NOMO-1 treated with DMSO at 0.1 percent for 48 hours (cell line): ENCODE measurements around the gene TBL3.
"Not testable (repeated sequence)": the region's sequence is repeated elsewhere in the genome, so short reads cannot be mapped to it uniquely, and the experiment has no call there.

Experiments
- DNase-seq: peaks from one replicate; lab custom pipeline; 2025; ENCODE audit not compliant: unreplicated experiment; lab: John Stamatoyannopoulos, UW

TBL3 gene

DNA sequence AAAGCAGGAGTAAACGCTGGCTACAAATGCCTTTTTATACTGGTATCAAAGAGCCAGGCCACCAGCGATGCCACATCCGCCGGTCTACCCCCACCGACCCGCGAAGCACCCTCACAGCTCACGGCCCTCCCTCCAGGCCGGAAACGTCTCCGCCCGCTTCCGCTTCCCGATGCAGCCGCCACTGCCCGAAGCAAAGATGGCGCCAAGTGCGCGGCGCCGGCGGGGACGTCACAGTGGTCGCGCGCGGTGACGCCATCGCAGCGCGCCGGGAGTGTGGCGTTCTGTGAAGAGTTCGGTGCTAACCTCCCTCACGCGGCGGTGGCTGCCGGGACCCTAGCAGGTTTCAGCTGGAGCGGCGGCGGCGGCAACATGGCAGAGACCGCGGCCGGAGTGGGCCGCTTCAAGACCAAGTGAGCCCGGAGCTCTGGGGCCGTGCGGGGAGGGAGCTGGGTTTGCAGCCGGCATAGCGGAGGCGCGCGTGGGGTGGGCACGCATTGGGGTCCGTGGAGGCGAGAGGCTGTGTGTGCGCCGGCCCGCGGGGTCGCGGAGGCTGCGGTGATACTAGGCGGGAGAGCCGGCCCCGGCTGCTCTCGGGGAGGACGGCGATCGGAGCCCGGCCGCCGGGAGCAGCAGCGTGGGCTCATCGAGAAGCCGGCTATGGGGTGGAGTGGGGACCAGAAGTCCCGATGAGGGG, at the start of gene TBL3:
TBL3 (plus strand) TSS at position 258 of the 694 bp plus-strand sequence; CDS start at position 370, 112 bp downstream.
- peak; percentile 88 for DNase-seq

DNA sequence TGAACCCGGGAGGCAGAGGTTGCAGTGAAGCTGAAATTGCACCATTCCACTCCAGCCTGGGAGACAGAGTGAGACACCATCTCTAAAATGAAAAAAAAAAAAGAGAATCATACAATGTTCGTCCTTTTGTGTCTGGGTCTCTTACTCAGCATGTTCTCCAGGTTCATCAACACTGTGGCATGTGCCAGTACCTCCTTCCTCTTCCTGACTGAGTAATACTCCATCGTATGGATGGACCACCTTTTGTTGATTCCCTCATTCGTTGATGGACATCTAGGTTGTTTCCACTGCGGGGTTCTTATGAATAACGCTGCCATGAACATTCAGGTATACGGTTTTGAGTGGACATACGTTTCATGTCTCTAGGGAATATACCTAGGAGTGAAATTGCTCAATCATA, 49.5 kb upstream of the TBL3 start:
- no peak for DNase-seq

DNA sequence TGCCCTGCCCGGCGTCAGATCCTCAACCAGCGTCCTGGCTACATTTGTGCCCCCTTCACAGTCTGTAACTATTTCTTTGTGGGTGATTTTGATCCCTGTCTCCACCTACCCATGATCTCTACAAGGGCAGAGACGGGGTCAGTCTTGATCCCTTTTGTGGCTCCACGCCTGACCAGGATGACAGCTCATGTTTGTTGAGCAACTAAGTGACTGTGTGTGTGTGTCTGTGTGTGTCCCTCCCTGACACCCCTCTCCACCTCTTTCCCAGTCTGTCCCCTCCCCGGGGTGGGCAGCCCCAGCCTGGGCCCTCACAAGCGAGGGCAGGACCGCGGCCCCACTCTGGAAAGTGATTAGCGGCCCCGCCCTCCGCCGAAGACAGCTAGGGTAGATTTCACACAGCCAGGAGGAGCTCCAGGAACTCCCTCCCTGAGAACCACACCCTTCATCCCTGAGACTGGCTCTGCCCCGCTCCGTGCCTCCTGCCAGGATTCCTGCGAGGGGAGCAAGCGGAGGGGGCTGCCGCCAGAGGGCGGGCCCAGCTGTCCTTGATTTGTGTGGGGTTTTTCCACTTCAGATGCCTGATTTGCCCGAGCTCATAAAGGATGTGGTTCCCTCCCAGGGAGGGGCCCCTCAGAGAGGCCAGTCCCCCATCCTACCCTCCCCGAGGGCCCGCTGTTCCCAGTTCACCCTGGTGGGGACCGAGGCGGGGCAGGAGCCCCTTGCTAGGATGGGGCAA, 48.4 kb upstream of the TBL3 start:
- no peak for DNase-seq

DNA sequence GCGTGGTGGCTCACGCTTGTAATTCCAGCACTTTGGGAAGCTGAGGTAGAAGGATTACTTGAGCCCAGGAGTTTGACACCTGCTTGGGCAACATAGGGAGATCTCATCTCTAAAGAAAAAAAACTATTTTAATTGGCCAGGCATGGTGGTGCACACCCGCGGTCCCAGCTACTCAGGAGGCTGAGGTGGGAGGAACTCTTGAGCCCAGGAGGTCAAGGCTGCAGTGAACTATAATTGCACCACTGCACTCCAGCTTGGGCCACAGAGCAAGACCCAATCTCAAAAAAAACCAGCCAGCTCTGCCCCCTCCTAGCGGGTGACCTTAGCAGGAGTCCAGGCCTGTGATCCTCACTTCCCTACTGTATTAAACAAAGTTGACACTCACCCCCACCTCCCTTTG, 47.8 kb upstream of the TBL3 start:
- DNase-seq: no peak

DNA sequence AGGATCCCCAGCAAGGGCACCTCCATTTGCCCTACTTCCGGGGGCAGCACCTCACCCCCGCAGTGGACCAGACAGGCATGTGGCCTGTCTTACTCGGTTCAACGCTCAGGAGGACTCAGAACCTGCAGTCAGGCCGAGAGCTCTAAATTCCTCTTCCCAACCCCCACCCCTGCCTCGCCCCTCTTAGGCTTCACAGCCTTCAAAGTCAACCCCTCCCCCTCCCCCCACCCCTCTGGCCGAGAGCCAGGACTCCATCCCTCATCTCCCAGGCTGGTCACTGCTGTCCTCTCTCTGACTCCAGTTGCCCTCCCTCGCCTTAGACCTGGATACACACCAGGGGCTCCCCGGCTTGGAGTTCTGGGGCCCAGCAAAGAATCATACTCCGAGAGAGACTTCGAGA, 45.6 kb upstream of the TBL3 start:
- DNase-seq: no peak

DNA sequence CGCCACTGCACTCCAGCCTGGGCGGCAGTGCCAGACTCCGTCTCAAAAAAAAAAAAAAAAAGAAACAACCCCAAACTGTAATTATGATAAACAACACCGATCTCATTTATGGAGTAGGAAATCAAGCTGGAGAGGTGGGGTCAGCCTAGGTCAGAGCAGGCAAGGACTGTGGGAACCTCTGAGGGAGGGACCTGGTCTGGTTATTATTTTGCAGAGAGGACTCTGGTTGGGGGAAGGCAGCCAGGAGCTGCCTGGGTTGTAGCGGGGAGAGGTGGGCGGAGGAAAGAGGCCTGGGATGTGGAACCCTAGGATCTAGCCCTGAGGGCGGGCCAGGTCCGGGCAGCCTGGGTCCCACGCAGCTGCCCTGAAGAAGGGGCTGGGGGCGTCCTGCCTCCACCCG, 42.7 kb upstream of the TBL3 start:
- peak; percentile 41 for DNase-seq

DNA sequence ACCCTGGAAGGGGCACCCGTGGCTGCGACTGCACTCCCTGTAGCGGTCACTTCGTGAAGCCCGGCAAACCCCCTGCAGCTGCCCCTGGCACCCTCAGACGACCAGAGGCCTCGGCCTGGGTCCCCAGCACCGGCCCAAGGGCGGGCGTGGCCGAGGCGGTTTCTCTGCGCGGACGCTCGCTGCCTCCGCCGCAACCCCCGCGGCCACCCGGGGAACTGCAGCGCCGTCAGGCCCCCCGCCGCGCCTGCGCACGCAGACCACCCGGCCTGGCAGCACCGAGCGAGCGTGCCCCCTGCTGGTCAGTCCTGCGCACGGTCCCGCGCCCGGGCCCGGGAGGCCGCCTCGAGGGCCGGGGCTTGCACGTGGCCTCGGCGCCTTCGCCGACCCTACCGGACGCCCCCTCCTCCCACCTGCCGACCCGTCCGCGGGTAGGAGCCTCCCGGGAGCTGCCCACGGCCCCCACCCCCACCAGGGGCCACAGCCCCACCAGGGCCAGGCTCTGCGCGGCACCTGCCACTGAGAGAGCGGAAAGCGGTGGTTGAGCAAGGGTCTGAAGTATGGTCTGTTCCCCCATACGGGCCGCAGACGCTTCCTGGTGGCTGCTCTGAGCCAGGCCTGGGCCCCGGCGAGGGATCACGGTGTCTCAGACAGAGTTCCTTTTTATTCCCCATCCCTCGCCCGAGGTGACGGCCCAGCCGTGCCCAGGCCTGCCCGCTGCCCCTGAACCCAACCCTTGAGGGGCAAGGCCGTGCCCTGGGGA, 42.1 kb upstream of the TBL3 start:
- DNase-seq: peak; percentile 82

DNA sequence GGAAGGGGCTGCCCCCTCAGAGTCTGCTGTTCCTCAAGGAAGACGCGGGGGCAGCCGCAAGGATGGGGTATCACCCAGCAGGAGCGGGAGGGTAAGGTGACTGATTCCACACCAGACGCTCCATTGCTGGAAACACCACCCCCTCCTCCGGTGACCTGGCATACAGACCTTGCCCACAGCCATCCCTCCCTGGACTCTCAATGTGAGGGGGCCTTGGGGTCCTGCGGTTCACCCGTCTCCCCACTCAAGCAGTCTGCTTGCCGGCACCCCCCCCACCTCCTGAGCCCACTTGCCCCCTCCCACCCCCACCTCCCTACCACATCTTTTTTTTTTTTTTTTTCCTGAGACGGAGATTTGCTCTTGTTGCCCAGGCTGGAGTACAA, 41.5 kb upstream of the TBL3 start:
- no peak for DNase-seq

DNA sequence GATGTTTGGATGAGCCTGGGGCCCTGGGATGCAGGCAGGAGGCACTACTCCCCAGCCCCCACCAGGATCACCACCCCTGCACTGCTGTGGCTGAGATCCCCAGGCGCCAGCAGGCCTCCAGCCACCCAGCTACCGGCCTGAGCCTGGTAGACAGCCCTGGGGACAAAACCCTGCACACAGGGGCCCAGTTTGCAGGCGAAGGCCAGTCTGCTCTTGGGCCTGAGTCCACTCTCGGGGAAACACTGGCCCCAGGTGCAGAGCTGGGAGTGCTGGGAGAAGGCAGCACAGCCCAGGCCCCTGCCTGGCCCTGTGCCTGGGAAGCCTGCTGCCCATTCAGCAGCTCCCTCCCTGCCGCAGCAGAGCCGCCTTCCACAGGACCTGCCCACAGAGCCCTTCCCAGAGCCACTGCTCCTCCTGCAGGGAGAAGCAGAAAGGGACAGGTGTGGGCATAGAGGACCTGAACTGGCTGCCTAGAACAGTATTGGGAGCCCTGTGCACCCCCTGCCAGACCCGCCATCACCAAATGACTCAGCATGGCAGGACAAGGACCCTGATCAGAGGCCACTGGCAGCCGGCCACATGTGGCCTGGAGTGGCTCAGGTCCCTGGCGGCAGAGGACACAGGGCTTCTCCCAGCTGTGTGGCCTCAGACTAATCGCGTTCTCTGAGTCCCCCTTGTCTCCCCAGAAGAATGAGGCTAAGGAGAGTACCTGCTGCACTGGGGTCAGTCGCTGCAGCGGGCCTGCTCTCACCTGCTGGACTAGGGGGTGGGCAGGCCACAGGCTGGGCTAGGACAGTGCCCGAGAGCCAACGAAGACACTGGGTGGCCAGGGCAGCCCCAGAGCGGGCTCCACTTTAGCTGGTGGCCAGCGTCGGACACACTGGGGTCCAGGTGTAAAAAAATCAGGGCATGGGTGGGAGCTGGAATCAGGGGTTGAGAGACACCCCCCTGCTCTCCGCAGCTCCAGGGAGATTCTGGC, 39.5 kb upstream of the TBL3 start:
- DNase-seq: no peak

DNA sequence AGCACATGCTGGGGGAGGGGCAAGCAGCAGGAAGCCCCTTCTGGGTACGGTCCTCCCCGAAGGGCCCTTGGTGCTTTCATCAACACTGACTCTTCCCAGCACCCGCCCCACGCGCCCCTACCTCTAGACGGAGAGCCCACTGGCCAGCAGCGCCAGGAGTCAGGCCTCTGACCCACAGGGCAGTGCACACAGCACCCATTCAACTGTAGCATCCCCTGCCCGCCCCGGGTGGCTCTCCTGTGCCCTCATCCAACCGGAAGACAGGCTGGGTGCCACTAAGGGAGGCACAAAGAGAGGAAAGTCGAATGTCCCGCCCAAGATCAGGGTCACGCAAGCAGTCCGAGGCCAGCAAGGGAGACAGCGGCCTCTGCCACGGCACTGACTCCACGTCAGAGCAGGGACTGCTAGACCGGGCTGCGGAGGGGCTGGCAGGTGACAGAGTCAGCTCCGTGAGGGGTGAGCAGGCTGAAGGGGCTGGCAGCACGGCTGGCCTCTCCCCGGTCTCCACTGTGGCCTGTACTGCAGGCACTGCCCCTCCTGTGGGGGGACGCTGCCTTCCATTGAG, 38.7 kb upstream of the TBL3 start:
- no peak for DNase-seq

DNA sequence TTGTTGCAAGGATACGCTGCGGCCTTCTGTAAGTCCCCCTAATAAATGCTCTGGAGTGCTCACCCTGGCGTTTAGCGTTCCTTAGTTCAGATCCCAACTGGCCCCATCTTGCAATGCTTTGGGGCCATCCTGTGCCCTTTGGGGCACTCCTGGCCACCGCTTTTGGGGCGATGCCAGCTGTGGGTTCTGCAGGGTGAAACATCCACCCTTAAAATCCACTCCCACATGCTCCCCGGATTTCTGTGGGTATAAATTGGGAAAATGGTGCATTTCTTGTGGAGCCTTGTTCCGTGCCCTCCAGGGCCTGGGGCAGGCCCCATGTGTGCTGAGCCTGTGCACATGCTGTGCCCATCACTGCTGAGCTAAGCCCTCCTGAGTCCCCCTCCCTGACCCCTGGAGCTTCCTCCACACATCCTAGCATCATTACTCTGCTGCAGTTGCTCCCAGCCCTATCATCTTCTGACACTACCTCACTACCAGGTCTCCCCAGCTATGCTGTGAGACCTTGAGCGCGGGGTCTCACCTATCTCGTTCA, 34.8 kb upstream of the TBL3 start:
- no peak for DNase-seq

DNA sequence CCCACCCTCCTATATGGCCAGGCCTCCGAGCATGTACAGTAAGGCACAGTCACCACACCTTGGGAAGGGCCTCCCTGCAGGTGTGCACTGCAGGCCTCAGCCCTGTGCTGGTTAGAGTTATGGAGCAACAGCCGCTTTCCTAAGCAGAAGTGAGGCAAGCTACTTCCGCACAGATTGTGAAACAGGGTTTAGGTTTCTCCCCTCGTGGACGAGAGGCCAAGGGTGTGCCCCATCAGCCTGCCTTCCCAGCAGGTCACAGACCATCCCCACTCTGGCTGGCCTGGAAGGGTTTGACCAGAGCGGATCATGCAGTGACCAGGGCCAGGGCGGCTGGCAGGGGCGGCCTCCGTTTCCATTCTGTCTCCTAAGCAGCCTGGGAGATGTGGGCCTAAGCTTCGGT, 33.5 kb upstream of the TBL3 start:
- DNase-seq: peak; percentile 91

DNA sequence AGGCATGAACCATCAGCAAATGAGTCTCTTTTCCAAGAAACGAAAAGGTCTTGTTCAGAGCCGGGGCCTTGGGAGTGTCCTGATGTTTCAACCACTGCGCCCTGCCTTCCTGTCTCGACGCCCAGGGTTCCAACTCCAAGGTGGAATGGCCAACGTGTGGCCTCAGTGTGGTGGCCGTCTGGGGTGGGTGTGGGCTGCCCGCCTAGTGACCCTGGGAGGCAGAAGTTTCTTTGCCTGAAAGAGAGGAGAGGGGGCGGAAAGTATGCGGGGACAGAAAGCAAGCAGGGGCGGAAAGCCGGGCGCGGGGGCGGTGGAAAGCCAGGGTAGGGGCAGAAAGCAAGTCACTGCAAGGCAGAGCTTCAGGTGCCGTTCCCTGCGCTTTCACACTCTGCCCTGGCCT, 32.9 kb upstream of the TBL3 start:
- no peak for DNase-seq

DNA sequence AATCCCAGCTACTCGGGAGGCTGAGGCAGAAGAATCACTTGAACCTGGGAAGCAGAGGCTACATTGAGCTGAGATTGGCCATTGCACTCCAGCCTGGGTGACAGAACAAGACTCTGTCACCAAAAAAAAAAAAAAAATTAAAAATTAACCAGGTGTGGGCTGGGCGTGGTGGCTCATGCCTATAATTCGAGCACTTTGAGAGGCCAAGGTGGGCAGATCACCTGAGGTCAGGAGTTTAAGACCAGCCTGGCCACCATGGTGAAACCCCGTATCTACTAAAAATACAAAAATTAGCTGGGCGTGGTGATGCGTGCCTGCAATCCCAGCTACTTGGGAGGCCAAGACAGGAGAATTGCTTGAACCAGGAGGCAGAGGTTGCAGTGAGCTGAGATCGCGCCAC, 32.0 kb upstream of the TBL3 start:
- not testable (repeated sequence) for DNase-seq

DNA sequence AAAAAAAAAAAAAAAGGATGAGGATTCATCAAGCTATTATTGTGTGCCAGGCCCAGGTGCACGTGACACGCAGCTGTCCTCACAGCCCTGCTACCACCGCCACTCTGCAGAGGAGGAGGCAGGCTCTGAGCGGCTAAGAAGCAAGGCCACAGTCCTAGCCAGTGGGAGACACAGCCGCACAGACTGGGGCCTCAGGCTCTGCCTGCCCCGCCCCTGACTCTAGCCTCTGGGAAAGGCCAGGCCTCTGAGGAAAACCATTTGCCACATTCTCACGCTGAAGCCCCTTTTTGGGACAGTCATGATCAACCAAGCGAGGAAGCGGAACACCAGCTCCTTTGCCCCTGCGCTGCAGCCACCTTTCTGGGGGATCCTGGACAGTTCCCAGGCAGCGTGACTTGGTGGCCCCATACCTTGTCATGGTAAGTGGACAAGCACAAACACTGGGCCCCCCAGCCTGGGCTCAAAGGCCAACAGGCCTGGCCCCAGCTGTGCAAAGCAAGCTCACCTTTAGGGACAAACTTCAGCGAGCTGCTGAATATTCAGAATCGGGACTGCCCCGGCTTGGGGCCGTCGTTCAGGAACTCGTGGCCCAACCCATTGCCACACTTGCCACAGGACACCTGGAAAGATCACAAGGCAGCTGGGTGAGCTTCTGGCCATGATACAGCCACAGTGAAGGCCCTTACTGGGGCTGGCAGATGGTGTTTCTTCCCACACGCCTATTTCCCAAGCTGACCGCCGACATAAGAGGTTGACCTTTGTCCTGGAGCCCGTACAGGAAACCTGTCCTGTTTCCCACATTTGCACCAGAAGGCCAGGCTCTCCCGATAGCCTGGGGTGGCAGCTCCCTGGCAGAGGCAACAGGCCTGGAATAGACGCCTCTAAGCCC, 31.3 kb upstream of the TBL3 start:
- DNase-seq: no peak

DNA sequence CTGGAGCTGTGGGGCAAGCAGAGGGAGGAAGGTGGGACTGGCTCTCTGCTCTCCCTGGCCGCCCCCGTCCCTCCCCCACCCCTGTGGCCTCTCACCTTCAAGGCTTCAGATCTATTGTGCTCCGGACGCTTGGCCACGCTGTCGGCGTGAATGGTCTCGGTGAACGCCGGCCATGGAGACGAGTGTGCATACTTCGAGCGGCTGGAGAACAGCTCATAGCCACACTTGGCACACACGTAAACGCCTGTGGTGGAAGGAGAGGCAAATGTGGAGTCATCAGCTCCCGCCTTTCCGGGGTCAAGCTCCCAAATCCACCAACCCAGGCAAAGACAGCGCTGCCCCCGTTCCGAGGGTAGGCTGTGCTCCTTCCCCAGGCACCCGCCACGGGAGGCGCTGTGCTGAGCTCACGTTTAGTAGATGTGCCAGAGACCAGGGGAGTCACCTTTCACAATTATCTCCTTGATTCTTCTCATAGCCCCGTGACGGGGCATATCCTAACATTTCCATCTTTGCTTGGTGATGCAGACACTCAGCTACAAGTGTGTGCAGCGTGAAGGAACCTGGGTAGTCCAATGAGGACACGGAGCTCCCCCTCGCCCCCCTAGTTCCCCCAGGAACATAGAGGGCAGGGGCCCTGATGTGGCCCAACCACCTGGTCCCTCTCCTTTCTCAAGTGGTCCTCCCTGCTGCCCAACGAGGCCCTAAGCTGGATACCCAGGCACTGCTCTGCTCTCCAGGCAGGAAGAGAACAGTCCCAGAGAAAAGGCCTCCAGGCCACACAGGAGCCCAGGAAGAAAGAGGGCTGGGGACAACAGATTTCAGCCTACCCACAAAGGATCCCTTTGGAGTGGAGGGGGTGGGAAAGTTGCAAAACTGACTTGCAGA, 30.4 kb upstream of the TBL3 start:
- DNase-seq: peak; percentile 66

DNA sequence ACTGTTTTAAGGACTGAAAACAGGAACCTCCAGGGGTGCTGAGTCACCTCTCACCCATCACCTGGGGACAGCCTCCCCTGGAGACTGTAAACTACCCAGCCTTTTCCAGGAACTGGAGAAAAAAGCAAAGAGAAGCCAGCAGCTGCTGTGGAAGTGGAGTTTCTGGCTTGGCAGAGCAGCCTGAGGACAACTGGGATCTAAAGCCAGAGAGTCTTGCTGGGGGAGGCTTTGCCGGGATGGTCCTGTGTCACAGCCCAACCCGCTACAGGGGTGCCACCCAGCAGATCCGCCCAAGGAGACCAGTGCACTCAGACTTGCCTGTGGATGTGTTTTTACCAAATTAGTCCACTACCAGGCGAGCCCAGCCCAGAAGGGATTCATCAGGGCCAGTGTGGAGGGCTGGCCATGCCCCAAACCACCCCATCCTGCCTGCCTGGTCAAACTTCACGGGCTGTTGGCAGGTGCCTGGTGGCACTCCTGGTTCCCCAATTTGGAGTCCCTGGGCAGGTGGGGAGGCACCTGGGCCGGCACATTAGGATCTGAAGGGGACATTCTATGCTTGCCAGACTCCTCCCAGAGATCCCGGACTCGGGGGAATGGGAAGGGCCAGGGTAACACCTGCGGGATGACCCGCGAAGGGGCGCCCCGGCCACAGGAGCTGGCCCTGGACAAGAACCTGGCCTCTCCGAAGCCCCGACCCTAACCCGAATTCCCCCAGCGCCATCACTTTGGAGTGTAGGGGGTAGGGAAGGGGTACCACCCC, 29.6 kb upstream of the TBL3 start:
- DNase-seq: peak; percentile 78
